Right atrium auricular region (tissue), 2 donors: ENCODE measurements around the gene CFH. TPM values are rescaled to one million over a fixed set of nuclear protein-coding genes. Genes with fewer than 3 reads are reported as not detected.

ENCODE experiments used
- DNase-seq: peaks from one replicate; pipeline ENCODE4 v3.0.0-alpha.2; 2019; ENCODE audit warnings: low spot score
- H3K27ac ChIP-seq, 2 donors: fragments of 200-600 bp; sonication (generic); 1 replicate in 1 of 2; 2 replicates in 1 of 2; pipeline ENCODE4 v1.5.1; 2016 to 2019
- H3K27me3 ChIP-seq, 2 donors: fragments of 200-600 bp; sonication (generic); one replicate each; pipeline versions ENCODE4 v1.5.1 to v1.6.0; 2017 to 2019
- H3K36me3 ChIP-seq: fragments of 200-600 bp; sonication (generic); one replicate; pipeline ENCODE4 v1.5.1; 2016
- H3K4me1 ChIP-seq, 2 donors: fragments of 200-600 bp; sonication (generic); one replicate each; pipeline versions ENCODE4 v1.5.1 to v1.6.0; 2017 to 2019
- H3K4me3 ChIP-seq, 2 donors: fragments of 200-600 bp; sonication (generic); 1 replicate in 1 of 2; 2 replicates in 1 of 2; pipeline ENCODE4 v1.5.1; 2017 to 2019; ENCODE audit warnings: mild to moderate bottlenecking in 1 of 2, moderate library complexity in 1 of 2
- H3K9me3 ChIP-seq, 2 donors: fragments of 200-600 bp; sonication (generic); one replicate each; pipeline ENCODE4 v1.5.1; 2019
- CTCF ChIP-seq, 2 donors: fragments of 200-600 bp; sonication (generic); IDR thresholded peaks; one replicate each; pipeline ENCODE4 v1.5.1; 2019; ENCODE audit warnings: antibody characterized with exemption in 2 of 2
- total RNA-seq, 2 donors: library from RNA; depleted of rRNA; stranded (reverse); fragments of >200 nt; gene quantifications; one replicate each; pipeline ENCODE4 v1.1.0, GENCODE V29; 2016

The CFH gene
- total RNA-seq, 2 donors from 2014 or later = 88.1 to 271 TPM

- Histone ChIP-seq H3K4me1 (no peaks in the 10 kb centered on the region), H3K27ac (no peak overlapping the region), H3K27me3 (no peaks in the 10 kb centered on the region), H3K9me3 (no peaks in the 10 kb centered on the region), H3K4me3 (no peak overlapping the region), H3K36me3 (peaks cover 4% of the 10 kb centered on the region)
- no peak for DNase-seq
- no peak for TF ChIP-seq CTCF (IDR thresholded peaks at IDR 0.05)
Observed at GRCh38 chr1:196684476-196684875, 32.6 kb downstream of the CFH start.

- Histone ChIP-seq H3K36me3 (peaks cover 4% of the 10 kb centered on the region), H3K9me3 (no peaks in the 10 kb centered on the region), H3K27me3 (no peaks in the 10 kb centered on the region), H3K4me3 (no peak overlapping the region), H3K27ac (no peak overlapping the region), H3K4me1 (no peaks in the 10 kb centered on the region)
- no peak for DNase-seq
- TF ChIP-seq CTCF (IDR thresholded peaks at IDR 0.05) = no peak
Observed at GRCh38 chr1:196685506-196685905, 33.7 kb downstream of the CFH start.

GRCh38 chr1:196689001-196689400 lies 37.2 kb downstream of the CFH start:
- H3K27ac ChIP-seq = no peak overlapping the region
- no peak overlapping the region for H3K4me3 ChIP-seq
- peaks cover 4% of the 10 kb centered on the region for H3K36me3 ChIP-seq
- H3K4me1 ChIP-seq = no peaks in the 10 kb centered on the region
- TF ChIP-seq CTCF (IDR thresholded peaks at IDR 0.05) = no peak
- H3K9me3 ChIP-seq = no peaks in the 10 kb centered on the region
- no peak for DNase-seq
- no peaks in the 10 kb centered on the region for H3K27me3 ChIP-seq

GRCh38 chr1:196690582-196690981 lies 38.7 kb downstream of the CFH start:
- Histone ChIP-seq H3K27ac (no peak overlapping the region), H3K4me3 (no peak overlapping the region), H3K9me3 (no peaks in the 10 kb centered on the region), H3K36me3 (peaks cover 3% of the 10 kb centered on the region), H3K27me3 (no peaks in the 10 kb centered on the region), H3K4me1 (no peaks in the 10 kb centered on the region)
- TF ChIP-seq CTCF (IDR thresholded peaks at IDR 0.05) = no peak
- no peak for DNase-seq

GRCh38 chr1:196698993-196699392 lies 47.1 kb downstream of the CFH start:
- no peak for DNase-seq
- H3K4me1 ChIP-seq = no peaks in the 10 kb centered on the region

More at GRCh38 chr1:196698993-196699392, 47.1 kb downstream of the CFH start:
- Histone ChIP-seq H3K36me3 (peaks cover 5% of the 10 kb centered on the region), H3K9me3 (no peaks in the 10 kb centered on the region), H3K4me3 (no peak overlapping the region), H3K27ac (no peak overlapping the region), H3K27me3 (no peaks in the 10 kb centered on the region)
- TF ChIP-seq CTCF (IDR thresholded peaks at IDR 0.05) = no peak
